Measurements from ENCODE around the gene GID8.

The GID8 gene

DNA sequence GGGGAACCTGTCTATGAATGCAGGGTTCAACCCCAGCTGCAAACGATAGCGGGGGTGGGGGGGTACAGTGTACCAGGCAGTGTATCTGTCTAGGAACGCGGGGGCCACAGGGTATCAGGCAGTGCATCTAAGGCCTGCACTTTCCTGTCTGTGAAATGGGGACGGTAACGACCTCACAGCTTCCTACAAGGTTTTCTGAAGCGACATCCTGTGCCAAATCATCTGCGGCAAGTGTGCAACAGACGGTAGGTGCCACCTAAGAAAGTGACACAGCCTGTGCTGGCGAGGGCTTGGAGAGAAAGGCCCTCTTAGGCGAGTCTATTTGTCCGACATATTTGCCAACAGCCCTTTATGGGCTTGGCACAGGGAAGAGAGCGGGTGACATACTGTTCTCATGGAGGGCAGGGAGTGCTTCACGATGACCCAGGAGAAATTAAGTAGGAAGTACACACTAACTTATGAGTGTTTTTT is 15.5 kb upstream of the GID8 start:
- TF ChIP-seq FOXP2 (optimal IDR thresholded peaks at IDR 0.05; ENCODE audit: borderline replicate concordance, extremely low read depth, extremely low read length, insufficient read depth) (no peak), POLR2AphosphoS5 (IDR thresholded peaks at IDR 0.05; ENCODE audit: low read depth, low read length) (no peak), TAF1 (IDR thresholded peaks at IDR 0.05; ENCODE audit: borderline replicate concordance, insufficient read depth, low read length) (no peak)

DNA sequence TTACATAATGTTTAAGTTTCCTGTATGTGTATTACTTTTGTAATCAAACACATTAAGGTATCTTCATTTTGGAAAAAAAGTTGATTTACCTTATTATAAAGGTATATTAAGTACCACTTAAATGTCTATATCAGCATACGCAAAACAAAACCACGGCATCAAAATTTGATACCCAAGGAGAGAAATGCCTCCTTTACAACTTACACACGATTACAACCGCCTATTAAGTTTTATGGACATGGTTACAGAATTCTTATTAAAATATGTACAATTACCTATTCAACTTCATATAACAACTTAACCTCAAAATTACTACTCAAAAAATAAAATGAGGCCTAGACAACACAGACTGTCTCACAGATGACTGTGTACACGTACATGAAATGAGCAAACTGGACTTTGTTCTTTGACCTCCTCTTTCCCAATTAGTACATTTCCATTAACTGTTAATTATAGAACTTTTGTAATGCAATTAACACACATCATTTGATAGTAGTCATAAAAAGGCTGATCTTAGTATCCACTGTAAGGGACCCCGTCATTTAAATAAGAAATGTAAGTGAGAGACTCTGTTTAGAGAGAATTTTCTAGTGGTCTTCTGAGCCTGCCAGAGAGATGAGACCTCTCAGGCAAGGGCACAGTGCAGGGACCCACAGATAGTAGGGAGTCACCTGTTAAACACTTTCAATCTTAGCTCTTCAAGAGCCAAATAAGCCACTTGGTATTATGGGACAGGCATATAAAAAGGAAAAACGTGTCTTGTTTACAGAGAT is 14.1 kb upstream of the GID8 start:
- TF ChIP-seq TAF1 (IDR thresholded peaks at IDR 0.05; ENCODE audit: borderline replicate concordance, insufficient read depth, low read length), result no peak
- no peak for TF ChIP-seq SIN3A (IDR thresholded peaks at IDR 0.05; ENCODE audit: borderline replicate concordance, insufficient read depth, low read length)
- TF ChIP-seq, protein P1, sequence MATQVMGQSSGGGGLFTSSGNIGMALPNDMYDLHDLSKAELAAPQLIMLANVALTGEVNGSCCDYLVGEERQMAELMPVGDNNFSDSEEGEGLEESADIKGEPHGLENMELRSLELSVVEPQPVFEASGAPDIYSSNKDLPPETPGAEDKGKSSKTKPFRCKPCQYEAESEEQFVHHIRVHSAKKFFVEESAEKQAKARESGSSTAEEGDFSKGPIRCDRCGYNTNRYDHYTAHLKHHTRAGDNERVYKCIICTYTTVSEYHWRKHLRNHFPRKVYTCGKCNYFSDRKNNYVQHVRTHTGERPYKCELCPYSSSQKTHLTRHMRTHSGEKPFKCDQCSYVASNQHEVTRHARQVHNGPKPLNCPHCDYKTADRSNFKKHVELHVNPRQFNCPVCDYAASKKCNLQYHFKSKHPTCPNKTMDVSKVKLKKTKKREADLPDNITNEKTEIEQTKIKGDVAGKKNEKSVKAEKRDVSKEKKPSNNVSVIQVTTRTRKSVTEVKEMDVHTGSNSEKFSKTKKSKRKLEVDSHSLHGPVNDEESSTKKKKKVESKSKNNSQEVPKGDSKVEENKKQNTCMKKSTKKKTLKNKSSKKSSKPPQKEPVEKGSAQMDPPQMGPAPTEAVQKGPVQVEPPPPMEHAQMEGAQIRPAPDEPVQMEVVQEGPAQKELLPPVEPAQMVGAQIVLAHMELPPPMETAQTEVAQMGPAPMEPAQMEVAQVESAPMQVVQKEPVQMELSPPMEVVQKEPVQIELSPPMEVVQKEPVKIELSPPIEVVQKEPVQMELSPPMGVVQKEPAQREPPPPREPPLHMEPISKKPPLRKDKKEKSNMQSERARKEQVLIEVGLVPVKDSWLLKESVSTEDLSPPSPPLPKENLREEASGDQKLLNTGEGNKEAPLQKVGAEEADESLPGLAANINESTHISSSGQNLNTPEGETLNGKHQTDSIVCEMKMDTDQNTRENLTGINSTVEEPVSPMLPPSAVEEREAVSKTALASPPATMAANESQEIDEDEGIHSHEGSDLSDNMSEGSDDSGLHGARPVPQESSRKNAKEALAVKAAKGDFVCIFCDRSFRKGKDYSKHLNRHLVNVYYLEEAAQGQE (IDR thresholded peaks at IDR 0.05; ENCODE audit: insufficient read depth in 1 of 2, low read depth in 2 of 2, low read length in 2 of 2), result no peak
- TF ChIP-seq FOXP2 (optimal IDR thresholded peaks at IDR 0.05; ENCODE audit: borderline replicate concordance, extremely low read depth, extremely low read length, insufficient read depth), result no peak
- no peak for TF ChIP-seq POLR2AphosphoS5 (IDR thresholded peaks at IDR 0.05; ENCODE audit: low read depth, low read length)

DNA sequence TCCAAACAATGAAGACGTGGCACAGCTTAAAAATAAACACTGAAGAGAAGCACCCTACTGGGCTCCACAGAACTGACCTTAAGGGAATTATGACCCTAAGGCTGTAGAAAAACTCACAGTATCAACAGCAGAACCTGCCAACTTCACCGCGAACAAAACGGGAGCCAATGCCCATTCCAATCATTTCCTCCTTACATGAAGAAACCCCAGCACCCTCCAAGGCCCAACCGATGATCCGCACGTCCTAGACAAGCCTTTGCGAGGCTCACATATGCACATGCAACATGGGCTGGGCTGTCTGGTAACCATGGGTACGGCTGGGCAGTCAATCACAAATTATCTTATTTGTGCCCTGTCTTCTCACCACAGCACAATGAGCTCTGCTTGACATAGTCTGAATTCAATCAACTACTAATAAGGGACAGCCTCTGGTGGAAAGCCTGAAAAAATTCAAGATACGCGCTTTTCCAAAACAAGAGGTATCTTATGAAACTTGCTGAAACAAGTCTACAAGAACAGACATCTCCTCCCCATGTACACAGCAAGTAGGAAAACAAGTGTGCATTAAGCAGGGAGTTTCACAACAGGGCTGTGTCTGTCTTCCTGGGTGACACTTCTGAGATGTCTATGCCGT is 13.4 kb upstream of the GID8 start:
- TF ChIP-seq SIN3A (IDR thresholded peaks at IDR 0.05; ENCODE audit: borderline replicate concordance, insufficient read depth, low read length) (no peak), TAF1 (IDR thresholded peaks at IDR 0.05; ENCODE audit: borderline replicate concordance, insufficient read depth, low read length) (no peak), POLR2AphosphoS5 (IDR thresholded peaks at IDR 0.05; ENCODE audit: low read depth, low read length) (no peak), FOXP2 (optimal IDR thresholded peaks at IDR 0.05; ENCODE audit: borderline replicate concordance, extremely low read depth, extremely low read length, insufficient read depth) (no peak)
- TF ChIP-seq, protein P1 (IDR thresholded peaks at IDR 0.05; ENCODE audit: insufficient read depth in 1 of 2, low read depth in 2 of 2, low read length in 2 of 2), result no peak

DNA sequence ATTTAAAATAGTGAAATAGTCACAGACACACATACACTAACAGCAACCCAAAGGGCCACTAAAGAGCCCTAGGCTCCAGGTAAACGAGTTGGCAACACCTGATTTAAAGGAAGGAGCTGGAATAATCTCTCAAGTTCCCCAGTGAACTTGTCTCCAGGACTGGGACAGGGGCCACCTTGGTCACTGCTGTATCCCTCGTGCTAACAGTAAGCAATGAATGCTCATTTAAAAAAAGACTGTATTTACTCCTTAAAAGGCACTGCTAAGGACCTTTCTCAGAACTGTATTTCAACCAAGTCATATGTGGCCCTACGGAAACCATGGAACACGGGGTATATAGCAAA is 12.9 kb upstream of the GID8 start:
- TF ChIP-seq, protein P1 (IDR thresholded peaks at IDR 0.05; ENCODE audit: insufficient read depth in 1 of 2, low read depth in 2 of 2, low read length in 2 of 2), result no peak
- 0 out of 2 replicates have a peak, but pooled peaks have one; percentile 12 for TF ChIP-seq POLR2AphosphoS5 (IDR thresholded peaks at IDR 0.05; ENCODE audit: low read depth, low read length)

DNA sequence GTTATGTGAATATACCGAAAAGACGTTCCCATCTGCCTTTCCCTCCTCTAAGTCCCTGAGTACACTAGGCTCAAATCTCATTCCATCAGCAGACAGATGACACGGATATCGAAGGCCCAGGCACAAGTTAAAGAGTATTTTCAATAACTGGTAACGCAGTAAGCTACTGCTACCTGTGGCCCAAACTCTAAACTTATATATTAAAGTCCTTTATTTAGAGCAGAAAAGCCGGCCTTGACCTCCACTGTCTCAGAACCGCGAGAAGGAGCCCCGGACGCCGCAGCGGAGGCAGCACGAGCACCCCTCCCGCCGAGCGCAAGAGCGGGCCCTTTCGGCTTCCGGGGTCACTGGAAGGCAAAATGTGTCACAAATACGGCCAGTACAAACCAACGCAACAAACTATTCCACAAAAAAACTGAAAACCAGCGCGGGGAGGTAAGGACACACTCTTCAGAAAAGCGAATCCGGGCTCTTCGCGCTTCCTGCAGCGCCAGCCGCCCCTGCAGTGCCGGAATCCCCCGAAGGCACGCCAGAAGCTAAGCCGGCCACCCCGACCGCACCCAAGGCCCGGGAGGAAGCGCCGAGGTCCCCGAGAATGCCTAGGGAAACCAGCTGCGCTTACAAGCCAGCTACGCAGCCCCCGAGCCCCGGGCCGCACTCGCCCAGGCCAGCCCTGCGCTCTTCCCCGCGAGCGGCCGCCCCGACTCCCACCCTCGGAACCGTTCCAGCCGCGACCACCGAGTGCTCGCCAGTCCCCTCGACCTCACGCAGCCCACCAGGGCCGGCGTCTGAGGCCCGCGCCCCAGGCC is 12.3 kb upstream of the GID8 start:
- TF ChIP-seq POLR2AphosphoS5 (IDR thresholded peaks at IDR 0.05; ENCODE audit: low read depth, low read length) (no peak), SIN3A (IDR thresholded peaks at IDR 0.05; ENCODE audit: borderline replicate concordance, insufficient read depth, low read length) (no peak), FOXP2 (optimal IDR thresholded peaks at IDR 0.05; ENCODE audit: borderline replicate concordance, extremely low read depth, extremely low read length, insufficient read depth) (no peak), TAF1 (IDR thresholded peaks at IDR 0.05; ENCODE audit: borderline replicate concordance, insufficient read depth, low read length) (no peak)
- TF ChIP-seq, protein P1 (IDR thresholded peaks at IDR 0.05; ENCODE audit: insufficient read depth in 1 of 2, low read depth in 2 of 2, low read length in 2 of 2), result no peak
